RPMI8226 (cell line): ENCODE data around the gene AXIN2.
"Not testable (repeated sequence)": the region's sequence is repeated elsewhere in the genome, so short reads cannot be mapped to it uniquely, and the experiment has no call there.

Source experiments
- DNase-seq: peaks from one replicate; pipeline ENCODE4 v3.0.0-alpha.2; 2015

The AXIN2 gene

GRCh38 chr17:65515512-65515911, 45.9 kb downstream of the AXIN2 start:
- no peak for DNase-seq

DNA sequence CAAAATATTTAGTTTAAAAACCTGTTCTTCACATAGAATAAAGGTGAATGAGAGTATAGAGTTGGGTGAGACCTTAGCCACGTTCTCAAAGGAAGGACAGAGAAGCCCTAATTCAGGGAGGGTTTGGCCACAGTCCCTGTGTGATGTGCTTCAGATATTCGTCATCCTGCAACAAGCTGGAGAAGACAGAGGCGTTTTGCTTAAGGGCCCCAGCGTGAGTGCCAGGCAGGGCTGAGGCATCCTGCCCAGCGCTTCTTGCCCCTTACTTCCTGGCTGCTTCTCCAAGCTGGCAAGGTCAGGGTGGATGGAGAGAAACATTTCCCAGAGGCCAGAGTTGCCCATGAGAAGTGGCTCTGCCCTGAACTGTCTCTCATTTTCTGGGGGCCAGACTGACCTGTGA, 46.9 kb downstream of the AXIN2 start:
- no peak for DNase-seq

- no peak for DNase-seq
These were observed 47.4 kb downstream of the AXIN2 start for GRCh38 chr17:65514082-65514481.

DNA sequence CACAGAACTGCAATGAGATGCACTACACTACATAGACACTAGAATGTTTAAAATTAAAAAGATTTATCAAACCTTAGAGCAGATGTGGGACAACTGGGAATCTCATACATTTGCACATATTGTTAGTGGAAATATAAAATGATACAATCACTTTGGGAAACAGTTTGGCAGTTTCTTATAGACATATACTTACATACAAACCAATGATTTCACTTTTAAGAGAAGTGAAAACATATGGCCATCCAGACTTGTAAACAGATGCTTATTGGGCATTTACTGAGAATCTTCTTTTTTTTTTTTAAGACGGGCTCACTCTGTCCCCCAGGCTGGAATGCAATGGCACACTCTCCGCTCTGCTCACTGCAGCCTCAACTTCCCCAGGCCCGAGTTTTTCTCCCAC, 50.1 kb downstream of the AXIN2 start:
- DNase-seq: no peak

- DNase-seq: no peak
These were observed 52.4 kb downstream of the AXIN2 start for GRCh38 chr17:65509032-65509431.

DNA sequence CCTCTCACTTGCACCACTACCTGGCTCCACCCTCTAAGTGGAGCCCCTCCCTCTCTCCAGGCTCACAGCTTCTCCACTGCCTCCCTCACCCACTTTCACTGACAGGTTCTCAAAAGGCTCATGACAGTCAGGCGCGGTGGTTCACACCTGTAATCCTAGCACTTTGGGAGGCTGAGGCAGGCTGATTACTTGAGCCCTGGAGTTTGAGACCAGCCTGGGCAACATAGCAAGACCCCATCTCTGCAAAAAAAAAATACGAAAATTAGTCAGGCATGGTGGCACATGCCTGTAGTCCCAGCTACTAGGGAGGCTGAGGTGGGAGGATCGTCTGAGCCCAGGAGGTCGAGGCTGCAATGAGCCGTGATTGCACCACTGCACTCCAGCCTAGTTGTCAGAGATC, 56.8 kb downstream of the AXIN2 start:
- DNase-seq: not testable (repeated sequence)

DNA sequence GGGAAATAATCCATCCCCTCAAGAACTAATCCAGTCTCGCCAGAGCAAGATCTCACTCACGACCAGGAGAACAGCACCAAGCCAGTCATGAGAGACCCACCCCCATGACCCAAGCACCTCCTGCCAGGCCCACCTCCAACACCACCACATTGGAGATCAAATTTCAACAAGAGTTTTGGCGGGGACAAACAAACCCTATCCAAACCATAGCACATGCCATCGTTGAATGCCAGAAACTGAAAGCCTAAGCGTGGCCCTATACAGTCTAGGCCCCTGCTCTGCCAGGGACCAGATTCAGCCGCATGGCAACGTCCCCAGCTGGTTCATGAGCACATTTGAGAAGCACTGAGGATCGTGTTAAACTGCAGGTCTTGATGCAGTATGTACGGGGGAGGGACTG, 57.3 kb downstream of the AXIN2 start:
- peak; percentile 46 for DNase-seq

- no peak for DNase-seq
These were observed 57.9 kb downstream of the AXIN2 start for GRCh38 chr17:65503557-65503956.

- no peak for DNase-seq
These were observed 62.6 kb downstream of the AXIN2 start for GRCh38 chr17:65498816-65499215.

DNA sequence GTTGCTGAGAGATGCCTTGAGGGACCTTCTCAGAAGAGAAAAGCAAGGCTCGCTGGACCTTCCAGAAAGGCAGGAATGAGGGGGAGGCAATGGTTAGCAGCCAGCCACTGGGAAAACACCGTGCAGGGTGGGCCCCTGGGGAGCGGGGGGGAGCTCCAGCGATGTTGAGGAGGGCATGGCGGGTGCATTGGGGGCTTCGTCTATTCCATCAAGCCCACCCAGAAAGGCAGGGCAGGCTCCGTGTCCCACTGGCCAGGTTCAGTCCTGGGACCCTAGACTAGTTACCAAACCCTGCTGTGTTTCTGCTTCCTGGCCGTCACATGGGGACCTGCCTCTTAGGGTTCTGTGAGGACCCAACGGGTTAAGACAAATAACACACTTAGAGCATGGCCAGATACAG, 64.6 kb downstream of the AXIN2 start:
- no peak for DNase-seq

GRCh38 chr17:65495122-65496055, 66.1 kb downstream of the AXIN2 start:
- peak; percentile 88 for DNase-seq

GRCh38 chr17:65489413-65490155, 71.9 kb downstream of the AXIN2 start:
- DNase-seq: no peak

GRCh38 chr17:65488665-65489064, 72.8 kb downstream of the AXIN2 start:
- DNase-seq: no peak

GRCh38 chr17:65487990-65488389, 73.5 kb downstream of the AXIN2 start:
- DNase-seq: no peak

DNA sequence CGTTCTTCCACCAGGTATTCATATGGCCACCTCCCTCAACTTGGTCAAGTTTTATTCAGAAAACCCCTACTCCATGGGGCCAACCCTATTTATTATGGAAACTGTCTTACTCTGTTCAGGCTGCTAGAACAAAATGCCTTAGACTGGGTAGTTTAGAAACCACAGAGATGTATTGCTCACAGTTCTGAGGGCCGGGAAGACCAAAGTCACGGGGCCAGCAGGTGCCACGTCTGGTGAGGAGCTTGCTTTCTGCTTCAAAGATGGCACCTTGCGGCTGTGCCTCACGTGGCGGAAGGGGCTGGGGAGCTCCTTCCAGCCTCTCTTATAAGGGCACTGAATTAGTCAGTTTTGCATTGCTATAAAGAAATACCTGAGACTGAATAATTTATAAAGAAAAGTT, 74.3 kb downstream of the AXIN2 start:
- peak; percentile 55 for DNase-seq

- no peak for DNase-seq
These were observed 75.8 kb downstream of the AXIN2 start for GRCh38 chr17:65485388-65486299.

DNA sequence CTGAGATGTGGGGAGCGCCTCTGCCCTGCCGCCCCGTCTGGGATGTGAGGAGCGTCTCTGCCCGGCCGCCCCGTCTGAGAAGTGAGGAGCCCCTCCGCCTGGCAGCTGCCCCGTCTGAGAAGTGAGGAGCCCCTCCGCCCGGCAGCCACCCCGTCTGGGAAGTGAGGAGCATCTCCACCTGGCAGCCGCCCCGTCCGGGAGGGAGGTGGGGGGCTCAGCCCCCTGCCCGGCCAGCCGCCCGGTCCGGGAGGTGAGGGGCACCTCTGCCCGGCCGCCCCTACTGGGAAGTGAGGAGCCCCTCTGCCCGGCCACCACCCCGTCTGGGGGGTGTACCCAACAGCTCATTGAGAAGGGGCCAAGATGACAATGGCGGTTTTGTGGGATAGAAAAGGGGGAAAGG, 77.0 kb downstream of the AXIN2 start:
- DNase-seq: not testable (repeated sequence)

DNA sequence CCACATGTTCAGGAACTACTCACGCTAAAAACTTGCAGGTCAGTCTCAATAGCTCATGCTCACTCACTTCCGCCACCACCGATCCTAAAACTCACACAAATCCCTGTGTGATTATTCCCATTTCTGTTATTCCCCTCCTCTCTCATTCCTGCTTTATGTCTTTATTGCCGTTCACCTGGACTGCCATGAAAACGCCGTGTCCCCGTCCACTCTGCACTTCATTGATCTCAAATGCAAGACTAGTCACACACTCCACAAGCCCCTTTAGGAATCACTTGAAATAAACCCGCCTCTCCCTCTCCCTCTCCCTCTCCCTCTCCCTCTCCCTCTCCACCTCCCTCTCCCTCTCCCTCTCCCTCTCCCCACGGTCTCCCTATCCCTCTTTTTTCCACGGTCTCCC, 78.0 kb downstream of the AXIN2 start:
- DNase-seq: no peak

- DNase-seq: no peak
These were observed 79.2 kb downstream of the AXIN2 start for GRCh38 chr17:65482201-65482600.

- DNase-seq: no peak
These were observed 82.2 kb downstream of the AXIN2 start for GRCh38 chr17:65479282-65479681.
